SK-N-SH (cell line): ENCODE results near the gene CHGA.

ENCODE experiments used
- CTCF ChIP-seq: fragments of 200-600 bp; sonication (generic); IDR thresholded peaks from 2 replicates; pipeline ENCODE4 v1.6.1; 2017; ENCODE audit warnings: antibody characterized with exemption, mild to moderate bottlenecking, moderate library complexity
- USF2 ChIP-seq: fragments of 150-350 bp; IDR thresholded peaks from 2 replicates; pipeline ENCODE4 v1.6.1; 2017; ENCODE audit warnings: antibody characterized with exemption, low read length, low read depth, borderline replicate concordance
- ZBTB33 ChIP-seq: IDR thresholded peaks from 2 replicates; pipeline ENCODE4 v1.4.0; 2012; ENCODE audit warnings: low read depth, borderline replicate concordance

- TF ChIP-seq USF2 (no peak), ZBTB33 (no peak), CTCF (no peak)
Measured at GRCh38 chr14:92906823-92907222, 16.1 kb upstream of the CHGA start.
